GM21825 (cell line): ENCODE data around the gene ZAP70.
"Not testable (repeated sequence)": the region's sequence is repeated elsewhere in the genome, so short reads cannot be mapped to it uniquely, and the experiment has no call there.

ENCODE experiments used
- ATAC-seq: cut with Tn5 transposase; IDR thresholded peaks from one replicate; pipeline ENCODE4 v1.9.1; 2021; ENCODE audit warnings: mild to moderate bottlenecking, moderate library complexity; ENCODE audit not compliant: unreplicated experiment

Gene ZAP70

GRCh38 chr2:97697252-97698235, 15.8 kb upstream of the ZAP70 start:
- ATAC-seq: peak; percentile 70

GRCh38 chr2:97698530-97698929, 14.8 kb upstream of the ZAP70 start:
- no peak for ATAC-seq

DNA sequence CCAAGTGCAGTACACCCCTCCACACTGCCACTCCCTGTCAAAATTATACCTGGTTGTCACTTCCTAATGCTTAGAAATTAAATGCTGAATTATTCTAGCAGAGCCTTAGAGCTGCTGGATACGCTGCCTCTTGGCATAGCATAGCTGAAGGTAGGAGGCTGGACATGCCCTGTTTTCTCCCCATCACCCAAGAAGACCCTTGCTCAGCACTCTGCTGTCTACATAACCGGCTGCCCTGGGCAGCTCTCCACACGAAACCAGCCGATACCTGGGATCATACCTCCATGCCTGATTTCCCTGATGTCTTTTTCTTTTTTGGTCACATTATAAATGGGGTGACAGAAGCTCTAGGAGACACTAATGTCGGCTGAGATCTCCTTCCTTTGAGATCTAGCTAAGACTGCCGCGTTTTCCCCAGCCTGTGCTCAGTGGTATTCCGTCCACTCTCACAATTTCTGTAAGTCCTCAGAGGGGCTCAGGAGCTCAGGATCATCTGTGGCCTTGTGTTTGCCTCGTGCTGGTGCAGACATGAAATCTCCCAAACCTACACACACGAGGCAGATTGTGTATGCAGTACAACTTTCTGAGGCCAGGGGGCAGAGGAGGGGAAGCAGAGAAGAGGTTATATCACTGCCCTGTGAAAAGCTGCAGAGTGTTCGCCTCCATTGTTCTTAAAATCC, 13.5 kb upstream of the ZAP70 start:
- no peak for ATAC-seq

DNA sequence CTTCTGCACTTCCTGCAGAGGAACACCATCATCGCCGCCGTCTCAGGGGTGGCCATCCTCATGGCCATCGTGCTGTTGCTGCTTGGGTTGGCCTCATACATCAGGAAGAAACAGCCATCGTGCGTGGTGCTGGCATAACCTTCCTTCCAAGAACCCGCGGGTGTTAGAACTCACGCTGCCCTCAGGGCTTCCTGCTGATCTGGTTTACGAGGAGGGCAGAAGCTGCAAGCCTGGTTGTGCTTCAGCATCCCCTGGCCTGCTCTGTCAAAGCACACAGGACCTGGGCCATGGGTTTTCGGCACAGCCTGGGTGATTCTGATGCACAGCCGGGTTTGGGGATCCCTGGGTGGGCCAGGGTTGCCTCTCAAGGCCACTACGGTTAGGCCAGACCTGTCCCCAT, 12.2 kb upstream of the ZAP70 start:
- ATAC-seq: no peak

- ATAC-seq: no peak
Observed at GRCh38 chr2:97701851-97702465, 11.4 kb upstream of the ZAP70 start.

GRCh38 chr2:97702731-97703470, 10.5 kb upstream of the ZAP70 start:
- no peak for ATAC-seq

GRCh38 chr2:97703741-97704140, 9.6 kb upstream of the ZAP70 start:
- ATAC-seq: no peak

DNA sequence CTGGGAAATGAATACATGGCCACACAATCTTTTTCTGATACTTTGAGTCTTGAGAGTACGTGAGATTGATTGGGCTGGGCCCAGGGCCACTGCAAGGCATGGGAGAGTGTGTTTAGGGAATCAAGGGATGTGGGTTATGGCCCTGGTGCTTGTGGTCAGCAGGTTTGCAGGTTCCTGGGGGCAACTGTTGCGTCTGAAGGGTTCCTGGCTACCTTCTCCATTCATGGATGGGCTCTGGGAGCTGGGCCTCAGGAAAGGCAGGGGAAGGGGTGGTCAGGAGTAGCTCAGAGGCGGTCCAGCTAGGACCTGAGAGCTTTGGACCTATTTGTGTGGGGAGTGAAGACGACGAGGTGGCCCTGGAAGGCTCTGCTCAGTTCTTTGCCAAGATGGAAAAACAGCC, 8.4 kb upstream of the ZAP70 start:
- no peak for ATAC-seq

GRCh38 chr2:97706112-97706511, 7.3 kb upstream of the ZAP70 start:
- ATAC-seq: no peak

GRCh38 chr2:97706708-97707345, 6.5 kb upstream of the ZAP70 start:
- ATAC-seq: no peak

- no peak for ATAC-seq
Observed at GRCh38 chr2:97707362-97708047, 5.9 kb upstream of the ZAP70 start.

DNA sequence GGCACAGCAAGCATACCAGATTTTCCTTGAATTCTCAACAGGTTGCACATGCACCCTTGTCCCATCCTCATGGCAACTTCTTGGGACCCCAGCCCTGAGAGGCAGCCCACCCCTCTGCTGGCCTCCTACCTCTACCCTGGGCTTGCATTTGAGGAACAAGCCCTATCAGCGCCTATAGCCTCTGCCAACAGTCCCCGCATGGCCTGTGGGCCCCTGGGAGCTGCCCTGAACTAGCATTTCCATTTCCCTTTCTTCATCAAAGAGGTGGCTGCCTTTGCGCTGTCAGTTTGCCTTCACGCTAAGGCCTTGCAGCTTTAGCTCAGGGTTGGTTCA, 5.4 kb upstream of the ZAP70 start:
- ATAC-seq: no peak

- no peak for ATAC-seq
Observed at GRCh38 chr2:97708608-97709007, 4.8 kb upstream of the ZAP70 start.

DNA sequence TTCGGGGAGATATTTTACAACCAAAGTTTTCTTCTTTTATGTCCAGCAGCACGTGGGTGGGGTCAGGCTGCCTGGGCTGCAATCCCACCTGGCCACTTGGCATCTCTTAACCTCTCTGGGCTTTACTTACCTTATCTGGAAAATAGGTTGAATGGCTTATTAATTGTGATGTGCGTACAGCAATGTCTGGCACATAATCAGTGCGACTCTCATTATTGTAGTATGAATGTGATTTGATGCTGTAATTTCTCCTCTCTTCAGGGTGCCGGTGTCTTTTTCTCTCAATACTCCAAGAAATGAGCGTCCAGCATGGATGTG, 2.0 kb upstream of the ZAP70 start:
- no peak for ATAC-seq

- not testable (repeated sequence) for ATAC-seq
Observed at GRCh38 chr2:97712175-97712574, 1.2 kb upstream of the ZAP70 start.

DNA sequence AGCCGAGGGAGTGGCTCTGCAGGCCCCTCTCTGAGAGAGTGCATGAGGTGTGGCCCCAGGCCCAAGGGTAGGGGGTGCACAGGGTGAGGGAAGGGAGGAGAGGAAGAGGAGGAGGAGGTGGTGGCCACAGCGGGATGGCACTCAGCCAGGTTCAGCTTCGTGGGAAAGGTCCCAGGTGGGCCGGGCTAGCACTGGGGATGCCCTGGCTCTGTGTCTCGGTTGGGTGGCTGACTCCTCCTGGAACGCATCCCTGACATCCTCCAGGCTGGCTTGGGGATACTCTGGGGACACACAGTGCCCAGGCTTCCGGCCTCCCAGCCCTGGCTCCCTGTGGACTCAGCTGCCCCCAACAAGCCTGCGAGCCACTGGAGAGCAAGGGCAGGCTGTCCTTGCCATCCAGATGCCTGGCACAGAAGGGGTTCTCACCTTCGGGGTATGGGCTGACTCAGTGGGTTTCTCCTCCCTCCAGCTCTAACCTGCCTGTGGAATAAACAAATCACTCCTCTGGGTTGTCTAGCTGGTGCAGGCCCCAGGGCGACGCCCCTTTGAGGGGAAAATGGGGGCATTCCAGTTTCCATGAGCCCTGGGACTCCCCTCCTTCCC, 582 bp upstream of the ZAP70 start:
- no peak for ATAC-seq

DNA sequence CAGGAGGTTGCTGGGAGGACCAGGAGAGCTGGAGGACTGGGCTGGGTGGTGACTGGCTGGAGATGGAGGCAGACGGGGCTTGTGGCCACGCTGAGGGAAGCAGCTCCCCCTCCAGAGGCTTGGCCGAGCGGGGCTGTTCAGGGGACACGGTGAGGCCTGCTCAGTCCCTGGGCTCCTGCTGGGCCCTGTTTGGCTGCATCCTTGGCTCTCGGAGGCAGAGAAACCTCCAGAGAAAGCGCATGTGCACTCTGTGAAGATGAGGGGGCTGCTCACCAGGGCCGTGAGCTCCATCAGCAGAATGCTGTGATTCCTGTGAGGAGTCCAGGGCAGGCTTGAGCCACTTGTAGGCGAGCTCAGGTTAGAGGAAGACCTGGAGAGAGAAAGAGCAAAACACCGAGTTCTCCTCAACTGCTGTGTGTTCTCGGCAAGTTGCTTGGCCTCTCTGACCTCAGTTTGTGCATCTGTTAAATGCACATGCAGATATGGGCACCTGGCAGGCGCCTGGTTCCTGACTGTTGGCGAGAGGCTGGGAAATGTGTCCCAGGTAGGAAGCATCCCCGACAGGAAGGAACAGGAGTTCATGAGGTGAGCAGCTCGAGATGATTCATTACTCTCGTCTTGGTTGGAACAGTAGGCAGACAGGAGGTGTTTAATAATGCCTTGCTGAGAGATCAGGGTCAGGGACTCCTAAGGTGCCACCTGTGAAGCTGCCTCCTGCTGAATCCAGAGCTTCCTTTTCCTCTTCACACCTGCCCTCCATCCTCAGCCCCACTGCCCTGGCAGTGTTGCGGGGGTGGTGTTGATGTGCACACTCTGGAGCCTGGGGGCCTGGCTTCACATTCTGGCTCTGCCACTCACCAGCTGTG, 941 bp downstream of the ZAP70 start:
- ATAC-seq: no peak

- ATAC-seq: no peak
Observed at GRCh38 chr2:97714950-97715652, 1.7 kb downstream of the ZAP70 start.
